AG10803 (cell line): Measurements from ENCODE around the gene DIRAS1.
A peak's percentile ranks its signal among the peaks of the same experiment; 100 is the strongest.
"Not testable (repeated sequence)": the region's sequence is repeated elsewhere in the genome, so short reads cannot be mapped to it uniquely, and the experiment has no call there.

ENCODE experiments used
- DNase-seq: peaks from one replicate; pipeline ENCODE4 v3.0.0; 2010; ENCODE audit warnings: low read depth
- H3K4me3 ChIP-seq: 2 replicates; pipeline ENCODE4 v1.5.1; 2011; ENCODE audit warnings: mild to moderate bottlenecking, low read length, control low read depth
- TF ChIP-seq, protein P1 (sequence below): conservative IDR thresholded peaks from 2 replicates; pipeline ENCODE4 v1.5.1; 2011; ENCODE audit warnings: mild to moderate bottlenecking, low read length, control low read depth, inconsistent platforms

The DIRAS1 gene

DNA sequence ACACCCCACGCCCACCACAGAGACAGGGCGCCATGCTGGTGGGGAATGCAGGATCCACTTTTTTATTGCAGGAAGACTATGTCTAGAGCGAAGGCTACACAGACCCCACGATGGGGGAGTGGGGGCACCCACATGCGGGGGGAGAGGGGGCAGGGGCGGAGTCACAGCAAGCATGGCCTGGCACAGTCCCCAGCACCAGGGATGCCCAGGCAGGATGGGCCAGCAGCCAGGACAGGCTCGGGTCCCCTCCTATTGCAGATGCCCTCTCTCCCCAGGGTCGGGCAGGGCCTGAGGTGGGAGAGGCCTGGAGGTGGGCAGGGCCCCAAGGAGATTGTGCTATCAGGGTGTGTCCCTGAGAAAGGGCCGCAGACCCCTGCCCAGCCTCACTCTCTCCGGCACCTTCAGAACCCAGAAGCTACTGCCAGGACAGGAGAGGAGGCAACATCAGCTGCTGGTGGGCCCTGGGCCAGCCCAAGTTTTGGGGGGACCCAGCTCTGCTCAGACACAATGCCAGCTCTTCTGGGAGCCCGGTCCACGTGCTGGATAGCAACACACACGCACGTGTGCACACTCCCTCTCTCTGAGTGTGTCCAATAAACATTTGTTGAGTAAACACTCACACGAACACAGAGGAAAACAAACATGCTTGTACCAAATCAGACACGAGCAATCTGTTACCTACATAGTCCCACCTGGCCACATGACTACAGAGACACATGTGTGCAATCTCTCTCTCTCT is 6.5 kb downstream of the DIRAS1 start:
- TF ChIP-seq, protein P1, sequence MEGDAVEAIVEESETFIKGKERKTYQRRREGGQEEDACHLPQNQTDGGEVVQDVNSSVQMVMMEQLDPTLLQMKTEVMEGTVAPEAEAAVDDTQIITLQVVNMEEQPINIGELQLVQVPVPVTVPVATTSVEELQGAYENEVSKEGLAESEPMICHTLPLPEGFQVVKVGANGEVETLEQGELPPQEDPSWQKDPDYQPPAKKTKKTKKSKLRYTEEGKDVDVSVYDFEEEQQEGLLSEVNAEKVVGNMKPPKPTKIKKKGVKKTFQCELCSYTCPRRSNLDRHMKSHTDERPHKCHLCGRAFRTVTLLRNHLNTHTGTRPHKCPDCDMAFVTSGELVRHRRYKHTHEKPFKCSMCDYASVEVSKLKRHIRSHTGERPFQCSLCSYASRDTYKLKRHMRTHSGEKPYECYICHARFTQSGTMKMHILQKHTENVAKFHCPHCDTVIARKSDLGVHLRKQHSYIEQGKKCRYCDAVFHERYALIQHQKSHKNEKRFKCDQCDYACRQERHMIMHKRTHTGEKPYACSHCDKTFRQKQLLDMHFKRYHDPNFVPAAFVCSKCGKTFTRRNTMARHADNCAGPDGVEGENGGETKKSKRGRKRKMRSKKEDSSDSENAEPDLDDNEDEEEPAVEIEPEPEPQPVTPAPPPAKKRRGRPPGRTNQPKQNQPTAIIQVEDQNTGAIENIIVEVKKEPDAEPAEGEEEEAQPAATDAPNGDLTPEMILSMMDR, result no peak
- DNase-seq, result no peak
- no peak overlapping the region for H3K4me3 ChIP-seq

DNA sequence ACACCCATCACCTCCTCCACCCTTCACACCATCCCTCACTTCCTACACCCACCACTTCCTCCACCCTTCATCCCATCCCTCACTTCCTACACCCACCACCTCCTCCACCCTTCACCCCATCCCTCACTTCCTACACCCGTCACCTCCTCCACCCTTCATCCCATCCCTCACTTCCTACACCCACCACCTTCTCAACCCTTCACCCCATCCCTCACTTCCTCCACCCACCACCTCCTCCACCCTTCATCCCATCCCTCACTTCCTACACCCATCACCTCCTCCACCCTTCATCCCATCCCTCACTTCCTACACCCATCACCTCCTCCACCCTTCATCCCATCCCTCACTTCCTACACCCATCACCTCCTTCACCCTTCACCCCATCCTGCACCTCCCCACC is 7.1 kb downstream of the DIRAS1 start:
- DNase-seq, H3K4me3 ChIP-seq: not testable (repeated sequence)

DNA sequence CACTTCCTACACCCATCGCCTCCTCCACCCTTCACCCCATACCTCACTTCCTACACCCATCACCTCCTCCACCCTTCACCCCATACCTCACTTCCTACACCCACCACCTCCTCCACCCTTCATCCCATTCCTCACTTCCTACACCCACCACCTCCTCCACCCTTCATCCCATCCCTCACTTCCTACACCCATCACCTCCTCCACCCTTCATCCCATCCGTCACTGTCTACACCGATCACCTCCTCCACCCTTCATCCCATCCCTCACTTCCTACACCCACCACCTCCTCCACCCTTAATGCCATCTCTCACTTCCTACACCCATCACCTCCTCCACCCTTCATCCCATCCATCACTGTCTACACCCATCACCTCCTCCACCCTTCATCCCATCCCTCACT is 8.0 kb downstream of the DIRAS1 start:
- not testable (repeated sequence) for H3K4me3 ChIP-seq, DNase-seq

DNA sequence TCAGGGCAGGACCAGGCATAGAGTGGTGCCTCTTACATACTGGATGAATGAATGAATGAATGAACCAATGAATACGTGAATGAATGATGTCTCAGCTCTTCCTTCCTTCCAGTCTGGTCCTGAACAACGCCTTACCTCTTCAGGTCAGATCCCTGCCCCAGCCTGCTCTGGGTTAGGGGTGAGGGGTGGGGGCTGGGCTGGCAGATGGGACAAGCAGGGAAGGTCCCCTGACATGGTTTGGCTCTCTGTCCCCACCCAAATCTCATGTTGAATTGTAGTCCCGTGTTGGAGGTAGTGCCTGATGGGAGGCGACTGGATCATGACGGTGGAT is 9.3 kb downstream of the DIRAS1 start:
- no peak overlapping the region for H3K4me3 ChIP-seq
- DNase-seq, result no peak

DNA sequence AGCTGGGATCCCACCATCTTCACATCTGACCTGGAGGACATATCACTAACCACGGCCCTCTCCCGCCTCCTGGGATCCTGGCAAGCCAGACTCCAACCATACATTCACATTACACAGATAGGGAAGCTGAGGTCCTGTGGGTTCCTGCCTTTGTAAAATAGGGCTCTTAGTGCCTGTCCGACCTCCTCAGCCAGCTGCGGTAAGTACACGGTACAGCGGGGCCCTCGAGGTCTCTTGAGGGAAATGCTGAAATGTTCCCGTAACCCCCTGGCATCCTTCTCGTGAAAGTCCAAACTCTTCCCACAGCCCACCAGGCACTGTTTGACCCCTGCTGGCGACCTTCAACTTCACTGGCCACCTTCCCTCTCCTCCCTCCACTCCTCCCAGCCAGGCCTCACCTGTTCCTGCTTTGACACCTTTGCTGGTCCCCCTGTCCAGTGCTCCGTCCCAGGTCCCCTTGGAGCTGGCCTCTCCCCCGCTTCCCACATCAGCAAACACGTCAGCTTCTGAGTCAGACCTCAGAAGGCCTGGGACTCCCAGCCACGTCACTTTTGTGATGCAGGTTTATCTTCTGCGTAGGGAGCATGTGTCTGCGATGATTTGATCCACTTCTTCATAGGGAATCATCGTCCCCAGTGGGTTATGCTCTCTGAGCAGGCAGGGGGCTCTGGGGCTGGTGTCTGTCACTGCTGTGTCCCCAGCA is 9.8 kb downstream of the DIRAS1 start:
- peak; percentile 13 for DNase-seq
- TF ChIP-seq, protein P1, result no peak
- H3K4me3 ChIP-seq, result no peak overlapping the region

More for the DNA sequence above, 9.3 kb downstream of the DIRAS1 start:
- TF ChIP-seq, protein P1, result no peak

DNA sequence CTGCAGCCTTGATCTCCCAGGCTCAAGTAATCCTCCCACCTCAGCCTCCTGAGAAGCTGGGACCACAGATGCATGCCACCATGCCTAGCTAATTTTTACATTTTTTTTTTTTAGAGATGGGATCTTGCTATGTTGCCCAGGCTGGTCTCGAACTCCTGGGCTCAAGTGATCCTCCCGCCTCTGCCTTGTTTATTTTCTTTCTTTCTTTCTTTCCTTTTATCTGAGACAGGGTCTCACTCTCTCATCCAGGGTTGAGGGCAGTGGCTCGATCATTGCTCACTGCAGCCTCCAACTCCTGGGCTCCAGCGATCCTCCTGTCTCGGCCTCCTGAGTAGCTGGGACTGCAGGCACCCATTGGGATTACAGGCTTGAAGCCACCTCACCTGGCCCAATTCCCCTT is 14.9 kb downstream of the DIRAS1 start:
- no peak for DNase-seq
- TF ChIP-seq, protein P1, result no peak

DNA sequence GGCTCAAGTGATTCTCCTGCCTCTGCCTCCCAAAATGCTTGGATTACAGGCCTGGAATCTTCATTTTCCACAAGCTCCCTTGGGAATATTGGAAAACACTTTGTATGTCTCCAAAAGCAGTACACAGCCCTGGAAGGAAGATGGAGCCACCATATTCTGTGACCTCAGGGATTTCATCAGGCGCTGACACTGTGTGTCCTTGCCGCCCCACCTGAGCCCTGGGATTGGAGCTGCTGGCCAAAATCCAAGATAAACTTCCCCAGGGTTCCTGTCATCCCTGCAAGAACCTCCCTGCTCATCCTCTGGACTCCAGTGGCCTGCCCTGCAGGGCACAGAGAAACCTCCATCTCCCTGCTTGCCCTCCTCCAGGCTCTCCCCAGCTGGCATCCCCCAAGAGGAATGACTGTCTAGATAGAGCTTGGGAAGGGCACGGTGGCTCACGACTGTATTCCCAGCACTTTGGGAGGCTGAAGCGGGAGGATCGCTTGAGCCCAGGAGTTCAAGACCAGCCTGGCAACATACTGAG is 17.4 kb downstream of the DIRAS1 start:
- TF ChIP-seq, protein P1, result no peak
- no peak for DNase-seq
- H3K4me3 ChIP-seq, result no peak overlapping the region

More for the DNA sequence above, 14.9 kb downstream of the DIRAS1 start:
- no peak overlapping the region for H3K4me3 ChIP-seq

DNA sequence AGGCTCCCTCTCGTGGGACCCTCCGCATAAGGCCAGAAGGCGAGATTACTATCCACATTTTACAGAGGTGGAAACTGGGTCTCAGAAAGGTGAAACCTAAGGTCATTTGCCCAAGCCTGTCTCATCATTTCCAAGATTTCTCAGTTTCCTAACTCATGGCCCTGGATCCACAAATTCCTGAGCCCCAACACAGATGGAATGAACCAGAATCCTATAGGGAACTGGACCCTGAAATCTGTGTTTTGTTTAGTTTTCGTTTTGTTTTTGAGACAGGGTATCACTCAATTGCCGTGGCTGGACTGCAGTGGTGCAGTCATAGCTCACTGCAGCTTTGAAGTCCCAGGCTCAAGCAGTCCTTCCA is 18.1 kb downstream of the DIRAS1 start:
- H3K4me3 ChIP-seq, result peak overlapping the region; percentile 41
- TF ChIP-seq, protein P1, result no peak
- no peak for DNase-seq
